GM18520 (cell line): Measurements from ENCODE around the gene ARID3C.

Experiments
- ATAC-seq: cut with Tn5 transposase; IDR thresholded peaks from one replicate; pipeline ENCODE4 v1.9.1; 2021; ENCODE audit not compliant: unreplicated experiment

Gene ARID3C

DNA sequence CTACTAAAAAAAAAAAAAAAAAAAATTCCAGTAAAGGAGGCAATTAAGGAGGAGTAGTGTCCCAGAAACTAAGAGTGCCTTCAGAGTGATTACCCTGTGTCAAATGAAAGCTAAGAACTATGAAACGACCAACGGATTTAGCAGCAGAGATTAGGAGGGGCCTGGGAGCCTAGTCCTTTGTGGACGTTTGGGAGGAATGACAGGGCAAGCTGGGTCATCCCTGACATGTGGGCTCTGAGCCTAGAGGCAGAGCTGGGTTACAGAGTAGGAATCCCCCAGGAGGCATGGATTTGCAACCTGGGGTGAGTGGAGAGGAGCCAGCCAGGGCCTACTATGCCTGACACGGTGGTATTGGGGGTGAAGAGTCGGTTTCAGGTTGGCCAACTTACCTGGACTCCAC lies 4.3 kb upstream of the ARID3C start:
- no peak for ATAC-seq

DNA sequence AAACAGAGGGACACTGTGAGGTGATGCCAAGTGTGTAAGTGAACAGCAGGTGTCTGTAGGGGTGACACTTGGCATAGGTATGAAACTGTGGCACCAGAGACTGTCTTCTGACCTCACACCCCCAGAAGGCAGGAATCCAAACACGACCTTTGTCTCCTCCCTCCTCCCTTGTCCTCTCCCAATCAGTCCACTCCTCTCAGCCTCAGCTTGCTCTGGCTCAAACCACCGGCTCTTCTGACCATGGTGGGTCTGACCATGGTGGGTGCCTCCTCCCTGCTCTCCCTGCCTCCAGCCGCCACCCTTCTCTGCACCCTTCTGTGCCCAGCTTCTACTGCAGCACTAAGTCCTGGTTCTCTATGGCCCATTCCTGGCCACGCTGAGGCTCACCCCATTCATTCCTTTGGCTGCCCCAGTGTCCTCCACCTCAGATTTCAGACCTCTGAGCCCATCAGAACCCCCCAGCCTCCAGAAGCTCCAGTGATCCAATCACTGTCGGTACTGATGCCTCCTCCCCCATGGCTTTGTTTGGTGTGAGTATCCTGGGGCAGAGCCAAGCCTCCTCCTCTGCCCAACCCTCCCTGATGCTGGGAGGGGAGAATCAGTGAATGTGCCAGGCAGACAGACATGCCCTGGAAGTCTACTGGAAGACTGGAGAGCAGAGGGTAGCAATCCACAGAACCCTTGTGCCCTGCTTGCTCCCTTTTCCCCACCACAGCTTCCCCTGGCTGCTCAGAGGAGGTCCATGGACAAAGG lies 1.7 kb upstream of the ARID3C start:
- no peak for ATAC-seq

DNA sequence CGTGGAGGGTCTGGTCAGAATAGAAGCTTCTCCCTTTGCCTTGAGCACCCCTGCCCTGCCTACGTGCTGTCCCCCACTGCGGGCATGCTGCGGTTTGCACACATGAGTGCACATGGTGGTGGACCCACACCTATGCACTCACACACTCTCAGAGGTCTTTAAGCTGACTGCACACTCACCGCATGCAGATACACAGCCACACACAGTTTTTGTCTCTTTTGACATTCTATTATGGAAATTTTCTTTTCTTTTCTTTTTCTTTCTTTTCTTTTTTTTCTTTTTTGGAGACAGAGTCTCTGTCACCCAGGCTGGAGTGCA lies 584 bp upstream of the ARID3C start:
- ATAC-seq, result no peak

DNA sequence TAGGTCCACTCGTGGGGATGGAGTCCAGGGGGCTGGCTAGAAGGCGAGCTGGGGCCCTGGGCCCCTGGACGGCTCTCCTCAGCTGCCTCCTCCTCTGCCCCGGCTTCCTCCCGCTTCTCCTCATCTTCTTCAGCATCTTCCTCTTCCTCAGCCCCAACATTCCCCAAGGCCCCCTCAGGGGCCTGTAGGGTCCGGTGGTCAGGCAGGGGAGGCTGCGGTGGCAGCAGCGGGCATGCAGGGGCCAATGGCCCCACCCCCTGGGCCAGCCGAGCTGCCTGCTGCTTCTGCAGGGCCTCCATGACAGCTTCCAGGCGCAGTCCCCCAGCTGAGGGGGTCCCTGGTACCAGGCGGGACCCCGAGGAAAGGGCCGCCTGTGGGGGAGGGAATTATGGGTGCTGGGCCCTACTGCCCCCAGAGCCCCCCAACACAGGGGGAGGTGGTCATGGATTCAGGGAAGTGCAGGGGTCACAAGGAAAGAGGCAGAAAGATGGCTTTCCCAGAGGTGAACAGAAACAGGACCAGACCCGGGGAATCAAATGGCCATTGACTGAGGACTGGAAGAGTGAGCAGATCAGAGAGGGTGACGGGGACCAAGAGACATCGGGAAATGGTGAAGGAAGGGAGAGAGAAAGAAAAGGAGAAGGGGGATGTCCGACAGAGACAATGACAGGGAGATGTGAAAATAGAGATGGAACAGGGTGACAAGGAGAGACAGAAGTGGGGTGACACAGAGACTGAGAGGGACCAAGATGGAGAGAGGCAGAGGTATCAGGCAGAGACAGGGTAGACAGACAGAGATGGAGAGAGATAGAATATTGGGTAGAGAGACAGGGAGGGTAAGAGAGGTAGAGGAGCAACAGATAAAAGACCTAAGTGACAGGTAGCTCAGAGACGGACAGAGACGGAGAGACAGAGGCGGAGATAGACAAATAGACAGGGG lies 880 bp downstream of the ARID3C start:
- no peak for ATAC-seq

DNA sequence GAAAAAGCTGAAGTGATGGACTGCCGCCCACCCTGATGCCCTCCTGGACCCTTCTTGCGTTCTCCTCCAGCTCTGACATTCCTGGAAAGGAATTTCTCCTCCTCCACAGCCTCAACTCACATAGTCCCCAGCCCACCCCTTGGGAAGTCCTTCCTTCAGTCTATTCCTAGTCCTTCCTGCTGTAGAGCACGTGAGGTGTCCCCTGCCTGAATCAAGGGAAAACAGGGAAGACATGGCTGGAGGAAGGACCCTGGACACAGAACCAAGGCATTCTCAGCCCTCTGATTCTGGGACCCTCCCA lies 3.7 kb downstream of the ARID3C start:
- ATAC-seq, result no peak

DNA sequence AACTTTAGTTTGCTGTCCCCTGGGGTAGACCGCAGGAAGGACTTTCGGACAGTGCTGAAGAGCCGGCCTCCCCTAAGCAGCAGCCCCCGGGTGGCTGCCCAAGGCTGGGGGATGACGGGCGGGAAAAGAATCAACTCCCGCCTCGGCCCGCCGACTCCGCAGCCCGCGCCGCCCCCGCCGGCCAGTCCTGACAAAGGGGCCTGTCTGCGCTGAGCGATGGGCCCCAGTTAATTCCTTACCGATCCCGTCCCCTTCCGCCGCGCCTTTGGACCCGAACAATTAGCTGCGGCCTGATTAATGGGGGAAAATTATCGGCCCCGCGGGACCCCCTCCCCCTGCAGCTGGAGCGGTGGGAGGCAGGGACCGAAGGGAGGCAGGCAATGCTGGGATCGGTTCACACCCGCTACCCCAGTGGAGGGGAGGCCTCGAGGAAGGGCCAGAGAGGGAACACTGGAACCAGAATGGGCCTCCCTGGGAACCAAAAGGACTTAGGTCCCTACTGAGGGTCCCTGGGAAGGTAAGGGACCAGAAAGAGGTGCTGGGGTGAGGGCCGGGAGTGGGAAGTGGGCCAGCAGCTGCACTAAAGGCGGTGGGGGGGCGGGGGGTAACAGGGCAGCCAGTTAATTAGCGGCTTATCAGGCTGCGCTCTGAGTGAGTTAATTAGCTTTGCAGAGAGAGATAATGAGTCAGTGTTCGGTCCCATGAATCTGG lies 4.2 kb downstream of the ARID3C start:
- ATAC-seq, result no peak

DNA sequence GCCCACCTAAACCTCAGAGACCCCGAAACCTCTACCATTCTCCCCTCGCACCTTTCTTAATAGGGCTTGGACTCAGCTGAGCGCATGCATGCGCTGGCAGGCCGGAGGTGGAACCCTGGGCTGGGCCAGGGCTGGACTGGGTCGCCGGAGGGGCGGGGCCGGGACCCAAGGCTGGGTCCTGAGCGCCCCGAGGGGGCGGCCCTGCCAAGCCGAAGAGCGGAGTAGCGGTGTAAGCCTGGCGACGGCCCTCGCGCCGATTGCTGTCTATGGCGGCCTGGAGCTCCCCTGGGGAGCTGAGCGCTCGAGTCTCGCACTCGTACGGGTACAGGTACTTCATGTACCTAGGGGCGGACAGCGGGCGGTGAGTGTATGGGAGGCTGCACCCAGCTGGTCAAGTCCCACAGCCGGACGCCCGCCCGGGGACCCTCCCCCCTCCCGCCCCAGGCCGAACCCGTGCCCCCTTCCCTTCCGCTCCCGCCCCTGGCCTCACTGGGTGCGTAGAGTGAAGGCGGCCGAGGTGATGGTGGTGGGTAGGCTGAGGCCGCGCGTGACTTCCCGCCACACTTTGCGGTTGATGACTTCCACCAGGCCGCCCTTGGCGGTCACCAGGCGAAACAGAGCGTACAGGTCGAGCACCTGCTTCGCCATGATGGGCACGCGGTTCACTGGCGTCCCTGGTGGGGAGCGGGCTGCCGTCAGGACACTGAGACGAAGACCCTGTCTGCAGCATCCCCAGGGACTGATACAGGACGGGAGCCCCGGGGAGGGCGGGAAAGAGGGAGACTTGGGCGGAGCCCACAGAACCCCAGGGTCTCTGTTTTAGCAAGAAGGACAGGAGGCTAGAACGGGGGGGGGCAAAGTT lies 5.3 kb downstream of the ARID3C start:
- ATAC-seq, result no peak

DNA sequence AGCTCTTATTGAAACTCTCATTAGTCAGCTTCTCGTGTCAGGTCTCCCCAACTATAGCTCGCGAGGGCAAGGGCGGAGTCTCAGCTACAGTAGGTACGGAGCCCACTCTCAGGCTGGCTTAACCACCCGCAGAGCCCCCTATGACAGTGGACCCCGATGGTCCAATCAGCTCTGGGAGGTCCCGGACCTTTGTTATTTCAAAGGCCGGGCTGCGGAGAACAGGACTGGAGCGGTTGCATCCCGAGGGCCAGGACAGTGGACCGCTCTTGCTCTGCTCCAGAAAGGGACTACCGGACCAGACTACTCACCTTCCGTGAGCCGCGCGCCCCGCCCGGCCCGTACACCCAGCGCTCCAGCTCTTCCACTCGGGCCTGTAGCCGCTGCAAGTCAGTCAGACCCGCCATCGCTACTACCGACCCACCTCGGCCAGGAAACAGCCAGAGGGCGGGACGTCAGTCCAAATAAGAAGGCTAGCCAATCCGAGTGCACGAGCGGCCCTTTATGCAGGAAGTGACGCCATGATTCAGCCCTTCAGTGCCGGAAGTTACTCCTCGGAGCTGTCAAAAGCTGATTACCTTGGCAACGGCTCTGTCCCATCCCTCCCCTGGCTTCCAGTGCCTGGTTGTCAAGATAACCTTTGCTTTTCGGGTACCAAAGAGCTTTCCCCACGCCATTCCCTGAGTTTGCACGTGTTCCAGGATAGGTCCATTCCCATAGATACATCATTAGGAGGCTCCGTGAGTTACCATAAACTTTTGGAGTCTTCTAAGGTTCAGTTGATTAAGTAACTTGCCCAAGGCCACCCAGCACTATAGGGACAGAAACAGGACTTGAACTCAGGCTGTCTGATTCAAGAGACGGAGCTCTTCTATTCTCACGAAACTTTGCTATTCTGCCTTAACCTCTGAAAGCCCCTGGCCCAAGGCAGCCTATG lies 8.5 kb downstream of the ARID3C start, which contains the start of gene DCTN3:
Gene DCTN3 (minus strand): TSS at position 435 of the 934 bp plus-strand sequence. CDS start 31 bp downstream, at position 404.
- ATAC-seq, result peak; percentile 88

DNA sequence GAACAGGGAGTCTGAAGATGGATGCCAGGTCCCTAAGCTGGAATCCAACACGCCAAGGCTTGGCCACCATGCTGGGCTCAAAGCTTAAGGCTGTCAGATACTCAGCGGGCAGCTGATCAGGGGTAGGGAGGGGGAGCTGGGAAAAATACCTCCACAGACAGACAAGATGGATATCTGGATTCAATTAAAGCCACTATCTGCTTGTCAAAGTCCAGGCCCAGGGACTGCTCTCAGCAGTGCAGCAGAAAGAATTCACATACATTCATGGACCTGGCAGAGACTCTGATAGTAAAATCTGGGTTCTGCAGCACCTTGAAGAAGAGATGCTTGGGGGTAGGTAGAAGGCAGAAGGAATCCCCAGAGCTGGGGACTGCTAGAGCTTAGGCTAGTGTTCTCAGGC lies 13.7 kb downstream of the ARID3C start:
- ATAC-seq, result no peak

DNA sequence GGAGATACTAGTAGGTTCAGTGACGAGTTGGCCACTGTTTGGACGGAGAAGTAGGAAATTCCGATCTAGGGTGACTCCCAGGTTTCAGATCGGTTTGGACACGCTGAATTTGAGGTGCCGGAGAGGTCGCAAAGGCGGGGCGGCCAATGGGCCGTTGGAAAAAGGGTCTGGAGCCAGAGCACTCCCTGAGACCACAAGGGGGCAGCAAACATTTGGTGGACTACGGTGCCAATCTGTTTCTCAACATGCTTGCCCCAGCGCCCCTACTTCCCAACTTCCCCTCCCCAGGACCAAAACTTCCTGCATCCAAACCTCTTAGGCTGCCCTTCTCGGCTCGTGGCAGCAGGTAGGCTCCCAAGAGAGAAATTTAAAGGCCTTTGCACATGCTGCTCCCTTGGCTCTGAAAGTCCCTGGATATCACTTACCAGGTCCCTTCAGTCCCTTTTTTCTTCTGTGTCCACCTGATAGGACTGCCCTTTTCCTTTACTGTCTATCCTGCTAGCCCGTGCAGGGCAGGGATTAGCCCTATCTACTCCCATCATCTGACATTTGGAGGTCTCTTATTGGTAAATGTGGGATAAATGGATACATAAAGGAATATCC lies 16.0 kb downstream of the ARID3C start:
- ATAC-seq, result no peak

DNA sequence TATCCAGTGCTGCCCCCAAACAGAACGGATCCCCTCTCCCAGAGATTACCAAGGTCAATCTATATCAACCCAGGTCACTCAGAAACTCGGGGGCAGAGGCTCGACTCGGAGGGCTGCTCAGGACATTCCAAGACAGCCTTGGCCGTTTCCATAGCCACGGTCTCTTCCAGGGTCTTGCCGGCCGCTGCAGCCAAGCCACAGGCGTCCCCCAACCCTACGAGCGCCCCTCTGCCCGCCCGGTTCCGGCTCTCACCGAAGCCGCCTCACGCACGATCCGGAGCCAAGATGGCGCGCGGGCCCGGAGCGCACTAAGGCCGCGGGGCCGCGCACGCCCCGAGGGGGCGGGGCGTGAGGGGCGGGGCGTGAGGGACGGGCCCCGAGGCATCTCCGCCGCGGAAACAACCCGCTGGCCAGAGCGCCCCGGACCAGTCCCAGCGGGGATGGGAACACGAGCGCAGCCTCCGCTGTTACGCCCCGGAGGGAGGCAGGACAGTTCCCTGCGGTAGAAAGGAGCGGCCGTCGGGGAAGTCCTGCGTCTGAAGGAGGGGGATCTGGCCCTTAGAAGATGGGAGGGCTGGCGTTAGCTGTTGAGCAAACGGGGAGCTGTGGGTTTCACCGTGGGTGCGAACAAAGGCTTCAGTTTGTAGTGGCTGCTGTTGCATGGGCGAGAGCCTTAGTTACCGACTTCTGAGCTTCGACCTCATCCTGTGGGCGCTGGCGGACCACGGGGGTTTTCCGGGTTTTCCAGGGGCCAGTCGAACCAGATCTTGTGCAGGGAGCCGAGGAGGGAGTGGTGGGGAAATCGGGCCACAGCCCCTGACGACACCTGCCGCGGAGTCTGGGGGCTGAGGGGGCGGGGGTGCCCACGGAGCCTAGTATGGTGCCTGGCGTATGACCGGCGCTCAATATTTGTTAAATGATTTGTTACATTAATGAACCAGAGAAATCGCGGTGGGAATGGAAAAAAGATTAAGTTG lies 16.8 kb downstream of the ARID3C start, which contains the start of gene RPP25L:
Gene RPP25L (minus strand): TSS at position 287 of the 977 bp plus-strand sequence. CDS start 801 bp downstream, outside the sequence.
- ATAC-seq, result peak; percentile 64

DNA sequence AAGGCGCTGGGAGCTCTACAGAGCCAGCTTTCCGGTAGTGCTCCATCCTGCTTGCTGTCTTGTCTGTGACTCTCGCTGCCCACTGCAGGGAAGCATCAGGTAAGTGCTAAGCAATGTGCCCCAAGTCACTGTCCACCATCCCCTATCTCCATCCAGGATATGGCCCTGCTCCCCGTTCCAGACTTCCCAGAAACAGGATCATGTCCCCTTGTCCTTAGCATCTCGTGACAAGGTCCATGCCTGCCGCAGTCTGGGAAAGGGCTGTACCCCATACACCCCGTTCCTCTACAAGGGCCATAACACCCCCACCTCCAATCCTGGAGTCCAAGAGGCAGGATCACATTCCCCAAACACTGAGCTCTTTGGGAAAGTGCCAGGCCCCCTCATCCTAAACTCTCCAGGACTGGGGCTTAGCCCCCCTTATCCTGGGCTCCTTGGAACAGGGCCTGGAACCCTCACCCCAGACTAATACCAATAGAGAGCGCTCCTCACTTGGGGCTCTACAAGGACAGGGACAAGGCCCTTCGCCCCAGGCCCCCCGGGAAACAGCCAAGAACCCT lies 17.5 kb downstream of the ARID3C start:
- ATAC-seq, result no peak

DNA sequence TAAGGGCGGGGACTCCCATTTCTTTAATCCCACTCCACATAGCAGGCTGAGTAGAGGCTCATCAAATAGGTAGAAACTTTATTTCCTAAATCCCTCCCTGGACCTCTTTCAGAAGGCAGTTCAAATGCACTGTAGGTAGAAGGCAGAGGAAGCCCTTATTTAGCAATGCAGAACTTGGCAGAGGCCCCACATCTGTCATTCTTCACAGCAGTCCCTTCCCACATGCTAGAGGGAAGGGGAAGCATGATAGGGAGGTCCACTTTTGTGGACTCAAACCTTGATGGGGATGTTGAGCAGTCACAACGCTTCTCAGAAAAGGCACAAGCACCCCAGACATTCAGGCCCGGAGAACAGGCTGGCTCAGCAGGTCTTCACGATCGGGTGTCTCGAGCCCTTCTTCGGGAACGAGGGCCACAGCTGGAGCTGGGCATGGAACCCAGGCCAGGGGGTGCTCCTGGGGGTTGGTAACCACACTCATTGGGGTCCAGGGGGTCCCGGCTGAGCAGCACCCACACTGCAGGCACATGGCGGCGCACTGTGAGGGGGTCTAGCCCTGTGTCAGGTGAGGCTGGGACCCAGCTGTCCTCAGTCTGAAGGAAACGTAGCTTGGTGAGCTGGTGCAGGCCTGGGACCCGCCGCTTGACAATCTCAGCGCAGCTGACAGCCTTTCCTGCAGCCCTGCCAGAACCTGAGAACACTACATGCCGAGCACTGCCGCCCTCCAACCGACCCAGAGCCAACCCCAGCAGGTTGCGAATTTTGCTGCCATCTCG lies 18.2 kb downstream of the ARID3C start:
- ATAC-seq, result no peak

DNA sequence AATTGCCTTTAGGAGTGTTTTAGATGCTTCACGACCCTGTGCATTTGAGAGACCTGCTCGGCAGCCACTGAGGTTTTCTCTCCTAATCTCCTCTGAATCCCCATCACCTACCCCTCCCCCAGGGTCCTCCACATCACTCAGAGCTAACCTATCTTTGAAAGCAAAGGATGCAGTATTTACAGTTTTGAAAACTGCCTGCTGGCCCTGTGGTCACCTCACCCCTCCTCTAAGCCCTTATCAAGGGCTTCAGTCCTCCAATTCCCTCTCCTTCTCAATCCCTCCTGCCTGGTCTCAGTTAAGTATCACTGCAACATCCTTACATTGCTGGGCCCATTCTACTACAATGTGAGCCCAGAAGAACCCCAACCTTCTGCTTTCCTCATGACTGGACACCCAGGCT lies 21.5 kb downstream of the ARID3C start:
- ATAC-seq, result no peak

DNA sequence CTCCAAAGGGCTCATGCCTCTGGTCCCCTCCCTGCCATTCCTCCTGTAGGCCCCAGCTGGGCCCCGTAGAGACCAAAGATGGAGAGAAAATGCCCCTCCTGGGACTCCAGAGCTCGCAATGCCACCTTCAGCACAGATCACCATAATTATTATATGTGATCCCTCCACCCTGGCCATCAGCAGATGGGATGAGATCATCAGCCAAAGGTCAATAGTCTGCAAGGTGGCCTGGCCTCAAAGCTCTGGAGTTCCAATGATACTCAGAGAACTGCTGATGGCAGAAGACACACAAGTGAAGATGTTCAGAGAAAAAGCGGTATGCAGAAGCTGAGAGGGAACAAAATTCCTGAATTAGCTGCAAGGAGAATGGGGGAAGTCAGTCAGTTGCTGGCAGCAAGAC lies 22.0 kb downstream of the ARID3C start:
- no peak for ATAC-seq

DNA sequence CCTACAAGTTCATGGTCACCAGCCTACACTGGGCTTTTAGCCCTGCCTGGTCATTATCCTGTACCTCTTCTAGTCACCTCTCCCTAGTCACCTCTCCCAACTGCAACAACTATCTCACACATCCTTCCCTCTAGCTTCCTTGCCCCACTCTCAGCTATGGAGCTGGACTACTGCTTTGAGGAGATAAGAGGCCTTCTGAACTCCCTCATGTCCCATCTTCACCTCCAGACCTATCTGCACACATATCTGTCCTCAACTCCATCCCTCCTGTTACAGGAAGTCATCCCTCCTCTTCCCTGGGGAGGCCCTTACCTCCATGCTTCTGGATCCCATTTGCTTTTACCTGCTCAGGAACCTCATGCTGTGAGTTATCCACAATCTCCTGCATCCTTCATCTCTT lies 22.7 kb downstream of the ARID3C start:
- ATAC-seq, result no peak
